Fibroblast of lung (primary cell): Measurements from ENCODE around the gene TMTC2.

ENCODE experiments used
- CTCF ChIP-seq, 2 donors: IDR thresholded peaks in 1 of 2; conservative IDR thresholded peaks in 1 of 2; 1 replicate in 1 of 2; 2 replicates in 1 of 2; pipeline ENCODE4 v1.5.1; 2011 to 2012; ENCODE audit warnings: low read length in 2 of 2, control low read depth in 1 of 2, inconsistent platforms in 1 of 2, low read depth in 1 of 2, mild to moderate bottlenecking in 1 of 2
- EZH2 ChIP-seq: IDR thresholded peaks from 2 replicates; pipeline ENCODE4 v1.5.1; 2012; ENCODE audit warnings: low read length, control low read depth, mild to moderate bottlenecking; ENCODE audit errors: missing control alignments

DNA sequence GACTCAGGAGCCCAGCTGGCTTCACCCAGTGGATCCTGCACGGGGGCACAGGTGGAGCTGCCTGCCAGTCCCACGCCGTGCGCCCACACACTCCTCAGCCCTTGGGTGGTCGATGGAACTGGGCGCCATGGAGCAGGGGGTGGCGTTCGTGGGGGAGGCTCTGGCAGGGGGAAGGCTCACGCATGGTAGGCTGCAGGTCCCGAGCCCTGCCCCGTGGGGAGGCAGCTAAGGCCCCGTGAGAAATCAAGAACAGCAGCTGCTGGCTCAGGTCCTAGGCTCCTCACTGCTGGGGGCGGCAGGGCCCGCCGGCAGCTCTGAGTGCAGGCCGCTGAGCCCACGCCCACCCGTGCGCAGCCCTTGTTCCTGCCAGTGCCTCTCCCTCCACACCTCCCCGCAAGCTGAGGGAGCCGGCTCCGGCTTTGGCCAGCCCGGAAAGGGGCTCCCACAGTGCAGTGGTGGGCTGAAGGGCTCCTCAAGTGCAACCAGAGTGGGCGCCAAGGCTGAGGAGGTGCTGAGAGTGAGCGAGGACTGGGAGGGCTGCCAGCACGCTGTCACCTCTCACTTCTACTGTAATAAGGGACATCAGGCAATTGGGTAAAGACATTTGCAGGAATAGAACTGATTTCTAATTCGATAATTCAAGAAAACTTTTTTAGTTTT lies 115.4 kb downstream of the TMTC2 start:
- TF ChIP-seq EZH2 (no peak), CTCF (conservative IDR thresholded peaks at IDR 0.05 in 1 of 2, IDR thresholded peaks at IDR 0.05 in 1 of 2; ENCODE audit: low read depth in 1 of 2, low read length in 2 of 2) (no peak)
